ENCODE data around the gene INS.
A peak's percentile ranks its signal among the peaks of the same experiment; 100 is the strongest.
"Not testable (repeated sequence)": the region's sequence is repeated elsewhere in the genome, so short reads cannot be mapped to it uniquely, and the experiment has no call there.

INS gene

GRCh38 chr11:2198621-2199365 is 37.8 kb upstream of the INS start:
- DNase-seq: no peak

- no peak for DNase-seq
These were observed 36.9 kb upstream of the INS start for GRCh38 chr11:2197771-2198520.

GRCh38 chr11:2196970-2197770 is 36.2 kb upstream of the INS start:
- DNase-seq: peak; percentile 44

GRCh38 chr11:2195756-2196088 is 34.7 kb upstream of the INS start:
- no peak for DNase-seq

GRCh38 chr11:2194877-2195755 is 34.1 kb upstream of the INS start:
- no peak for DNase-seq

GRCh38 chr11:2193888-2194595 is 33.0 kb upstream of the INS start:
- DNase-seq: not testable (repeated sequence)

GRCh38 chr11:2193099-2193887 is 32.3 kb upstream of the INS start:
- no peak for DNase-seq

- DNase-seq: no peak
These were observed 31.4 kb upstream of the INS start for GRCh38 chr11:2192435-2192834.

GRCh38 chr11:2191883-2192282 is 30.9 kb upstream of the INS start:
- DNase-seq: no peak

- no peak for DNase-seq
These were observed 29.9 kb upstream of the INS start for GRCh38 chr11:2190657-2191471.

- no peak for DNase-seq
These were observed 29.1 kb upstream of the INS start for GRCh38 chr11:2189938-2190656.

- DNase-seq: no peak
These were observed 27.7 kb upstream of the INS start for GRCh38 chr11:2188745-2189144.

- DNase-seq: no peak
These were observed 26.3 kb upstream of the INS start for GRCh38 chr11:2187280-2187707.

GRCh38 chr11:2186669-2187279 is 25.8 kb upstream of the INS start:
- no peak for DNase-seq

GRCh38 chr11:2185324-2186085 is 24.5 kb upstream of the INS start:
- DNase-seq: no peak

- no peak for DNase-seq
These were observed 21.9 kb upstream of the INS start for GRCh38 chr11:2182692-2183474.

GRCh38 chr11:2182075-2182474 is 21.1 kb upstream of the INS start:
- DNase-seq: no peak
